H9 (cell line): Measurements from ENCODE around the gene ALG12. TPM values are rescaled to one million over a fixed set of nuclear protein-coding genes. Genes with fewer than 3 reads are reported as not detected.

Experiments used
- DNase-seq: peaks from one replicate; pipeline ENCODE4 v3.0.0-alpha.2; 2017
- H2AFZ ChIP-seq: one replicate; pipeline ENCODE4 v1.6.1; 2013; ENCODE audit warnings: mild to moderate bottlenecking, low read length, control low read depth, moderate library complexity
- H2AK5ac ChIP-seq: 2 replicates; pipeline ENCODE4 v1.6.1; 2013; ENCODE audit warnings: low read length, control low read depth, mixed read lengths; ENCODE audit not compliant: insufficient read length
- H2BK120ac ChIP-seq: one replicate; pipeline ENCODE4 v1.6.1; 2013; ENCODE audit warnings: low read depth, mild to moderate bottlenecking, low read length, control low read depth, inconsistent platforms; ENCODE audit not compliant: poor library complexity, severe bottlenecking
- H2BK12ac ChIP-seq: 2 replicates; pipeline ENCODE4 v1.6.1; 2013; ENCODE audit warnings: low read length, control low read depth, mixed read lengths, low read depth; ENCODE audit not compliant: insufficient read length
- H2BK15ac ChIP-seq: 2 replicates; pipeline ENCODE4 v1.6.1; 2013; ENCODE audit warnings: low read depth, low read length, control low read depth
- H2BK20ac ChIP-seq: one replicate; pipeline ENCODE4 v1.6.1; 2013; ENCODE audit warnings: low read depth, mild to moderate bottlenecking, low read length, control low read depth, inconsistent platforms; ENCODE audit not compliant: poor library complexity, severe bottlenecking
- H2BK5ac ChIP-seq: 2 replicates; pipeline ENCODE4 v1.6.1; 2013; ENCODE audit warnings: low read length, control low read depth, mixed read lengths; ENCODE audit not compliant: insufficient read length
- H3K14ac ChIP-seq: 2 replicates; pipeline ENCODE4 v1.6.1; 2013; ENCODE audit warnings: low read length, control low read depth; ENCODE audit not compliant: insufficient read depth
- H3K18ac ChIP-seq: 2 replicates; pipeline ENCODE4 v1.6.1; 2013; ENCODE audit warnings: low read depth, mild to moderate bottlenecking, mixed read lengths, low read length, control low read depth; ENCODE audit not compliant: insufficient read length
- H3K23ac ChIP-seq: 2 replicates; pipeline ENCODE4 v1.6.1; 2013; ENCODE audit warnings: low read length, control low read depth, mixed read lengths, low read depth; ENCODE audit not compliant: insufficient read length
- H3K23me2 ChIP-seq: 2 replicates; pipeline ENCODE4 v1.6.1; 2013; ENCODE audit warnings: low read depth, mild to moderate bottlenecking, mixed read lengths, low read length, control low read depth; ENCODE audit not compliant: insufficient read length, poor library complexity, severe bottlenecking
- H3K27ac ChIP-seq: 2 replicates; pipeline ENCODE4 v1.5.1; 2013; ENCODE audit warnings: low read length, control low read depth, mixed read lengths, low read depth; ENCODE audit not compliant: insufficient read length
- H3K27me3 ChIP-seq: 2 replicates; pipeline ENCODE4 v1.6.1; 2013; ENCODE audit warnings: low read length, control low read depth, inconsistent platforms; ENCODE audit not compliant: insufficient read depth
- H3K4ac ChIP-seq: 2 replicates; pipeline ENCODE4 v1.6.1; 2013; ENCODE audit warnings: low read depth, mild to moderate bottlenecking, control low read depth, inconsistent platforms, low read length, moderate library complexity
- H3K4me1 ChIP-seq: 2 replicates; pipeline ENCODE4 v1.6.1; 2013; ENCODE audit warnings: low read length, control low read depth, inconsistent platforms; ENCODE audit not compliant: insufficient read depth
- H3K4me2 ChIP-seq: 2 replicates; pipeline ENCODE4 v1.6.1; 2013; ENCODE audit warnings: low read length, control low read depth, mixed read lengths; ENCODE audit not compliant: insufficient read length, insufficient read depth
- H3K56ac ChIP-seq: 2 replicates; pipeline ENCODE4 v1.6.1; 2013; ENCODE audit warnings: low read depth, mild to moderate bottlenecking, mixed read lengths, low read length, control low read depth; ENCODE audit not compliant: insufficient read length
- H3K79me1 ChIP-seq: 2 replicates; pipeline ENCODE4 v1.6.1; 2013; ENCODE audit warnings: low read depth, mild to moderate bottlenecking, moderate library complexity, low read length, control low read depth, inconsistent platforms; ENCODE audit not compliant: insufficient read depth, poor library complexity, severe bottlenecking
- H3K79me2 ChIP-seq: 2 replicates; pipeline ENCODE4 v1.6.1; 2013; ENCODE audit warnings: low read length, control low read depth, inconsistent platforms; ENCODE audit not compliant: insufficient read depth
- H3K9ac ChIP-seq: 2 replicates; pipeline ENCODE4 v1.6.1; 2013; ENCODE audit warnings: low read length, control low read depth, mixed read lengths; ENCODE audit not compliant: insufficient read length; ENCODE audit errors: extremely low read depth
- H3K9me3 ChIP-seq: one replicate; pipeline ENCODE4 v1.6.1; 2013; ENCODE audit warnings: low read depth, low read length, inconsistent platforms; ENCODE audit not compliant: control insufficient read depth
- H3T11ph ChIP-seq: one replicate; pipeline ENCODE4 v1.6.1; 2013; ENCODE audit warnings: mild to moderate bottlenecking, low read length, control low read depth, inconsistent platforms
- H4K20me1 ChIP-seq: one replicate; pipeline ENCODE4 v1.6.1; 2013; ENCODE audit not compliant: control insufficient read depth, insufficient read length, insufficient read depth
- H4K5ac ChIP-seq: 2 replicates; pipeline ENCODE4 v1.6.1; 2013; ENCODE audit warnings: low read depth, mild to moderate bottlenecking, mixed read lengths, low read length, control low read depth; ENCODE audit not compliant: insufficient read length
- H4K8ac ChIP-seq: replicated peaks from 2 replicates; pipeline ENCODE4 v1.6.1; 2013; ENCODE audit warnings: low read length, control low read depth, mixed read lengths, low read depth; ENCODE audit not compliant: insufficient read length
- H4K91ac ChIP-seq: 2 replicates; pipeline ENCODE4 v1.6.1; 2013; ENCODE audit warnings: low read depth, mild to moderate bottlenecking, moderate library complexity, mixed read lengths, low read length, control low read depth; ENCODE audit not compliant: insufficient read length
- H3K27ac Mint-ChIP-seq, 3 experiments: 2 replicates in 2 of 3; 3 replicates in 1 of 3; pipeline ENCODE4 v1.8.0; 2020 to 2021; ENCODE audit warnings: mixed read lengths in 3 of 3, mild to moderate bottlenecking in 1 of 3, moderate library complexity in 1 of 3
- H3K27me3 Mint-ChIP-seq: 2 replicates; pipeline ENCODE4 v1.8.0; 2021; ENCODE audit warnings: low read depth, mild to moderate bottlenecking, moderate library complexity, mixed read lengths
- H3K36me3 Mint-ChIP-seq, 3 experiments: 2 replicates in 2 of 3; 3 replicates in 1 of 3; pipeline ENCODE4 v1.8.0; 2020 to 2021; ENCODE audit warnings: low read depth in 3 of 3, mixed read lengths in 3 of 3; ENCODE audit not compliant: insufficient read depth in 1 of 3
- H3K4me1 Mint-ChIP-seq, 2 experiments: 2 replicates each; pipeline ENCODE4 v1.8.0; 2020; ENCODE audit warnings: mixed read lengths in 2 of 2
- H3K4me3 Mint-ChIP-seq, 2 experiments: 2 replicates in 1 of 2; 3 replicates in 1 of 2; pipeline ENCODE4 v1.8.0; 2020 to 2021; ENCODE audit warnings: mild to moderate bottlenecking in 2 of 2, mixed read lengths in 2 of 2, moderate library complexity in 1 of 2
- H3K9me3 Mint-ChIP-seq, 2 experiments: 2 replicates in 1 of 2; 3 replicates in 1 of 2; pipeline ENCODE4 v1.8.0; 2020; ENCODE audit warnings: mild to moderate bottlenecking in 2 of 2, mixed read lengths in 2 of 2, moderate library complexity in 1 of 2
- WGBS: extraction: QIAGEN DNeasy Blood & Tissue Kit; methylation state at CpG from one replicate; pipeline ENCODE4 v1.1.7; 2013; ENCODE audit warnings: missing lambda C conversion rate, low lambda C conversion rate, mixed read lengths; ENCODE audit not compliant: insufficient read length; ENCODE audit errors: extremely low coverage; 5-methylcytosine and 5-hydroxymethylcytosine counted together
- total RNA-seq: library from RNA; stranded (reverse); gene quantifications from 2 replicates; pipeline ENCODE4 v1.2.1, GENCODE V29; 2021
- TF ChIP-seq, protein P1 (sequence below): fragments of 200-600 bp; sonication (generic); conservative IDR thresholded peaks from 3 replicates; pipeline ENCODE4 v1.8.0; 2021; ENCODE audit warnings: antibody characterized with exemption, mild to moderate bottlenecking

Gene ALG12
- total RNA-seq, 1 experiment from 2014 or later = 19.2 TPM

DNA sequence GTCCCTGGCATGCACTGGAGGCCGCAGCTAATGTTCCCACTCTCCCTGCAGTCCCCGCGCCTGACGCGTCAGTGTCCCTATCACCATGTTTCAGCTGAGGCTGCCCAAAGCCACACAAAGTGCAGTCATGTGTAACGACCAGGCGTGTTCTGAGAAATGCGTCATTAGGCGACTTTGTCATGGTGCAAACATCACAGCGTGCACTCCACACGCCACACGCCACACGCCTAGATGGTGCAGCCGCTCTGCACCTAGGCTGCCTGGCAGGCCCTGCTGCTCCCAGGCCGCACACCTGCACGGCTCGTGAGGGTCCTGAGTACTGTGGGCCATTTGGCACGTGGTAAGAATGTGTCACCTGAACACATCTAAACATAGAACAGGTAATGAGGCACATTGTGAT is 2.6 kb upstream of the ALG12 start:
- no peaks in the 10 kb centered on the region for H4K20me1 ChIP-seq
- no peak overlapping the region for H2BK12ac ChIP-seq
- no peak overlapping the region for H3T11ph ChIP-seq
- H3K23me2 ChIP-seq = peaks cover 9% of the 10 kb centered on the region
- no peak overlapping the region for H2AK5ac ChIP-seq
- no peak overlapping the region for H3K14ac ChIP-seq
- H3K56ac ChIP-seq = no peak overlapping the region
- H4K91ac ChIP-seq = no peak overlapping the region
- H3K27me3 Mint-ChIP-seq = peaks cover 2% of the 10 kb centered on the region; the same call in 1 of the 2 replicates
- no CpG with 5 or more reads among the region's 18 CpGs for WGBS
- no peaks in the 10 kb centered on the region for H3K79me1 ChIP-seq
- H3K4me1 ChIP-seq = no peaks in the 10 kb centered on the region
- H3K4me1 Mint-ChIP-seq = peaks cover 5 to 8% of the 10 kb centered on the region in 2 experiments; a peak in 3 of 4 replicates
- DNase-seq = no peak
- H3K4me3 Mint-ChIP-seq = peak overlapping the region in 1 of 2 experiments; percentile 64; a peak in 1 of 5 replicates
- TF ChIP-seq, protein P1, sequence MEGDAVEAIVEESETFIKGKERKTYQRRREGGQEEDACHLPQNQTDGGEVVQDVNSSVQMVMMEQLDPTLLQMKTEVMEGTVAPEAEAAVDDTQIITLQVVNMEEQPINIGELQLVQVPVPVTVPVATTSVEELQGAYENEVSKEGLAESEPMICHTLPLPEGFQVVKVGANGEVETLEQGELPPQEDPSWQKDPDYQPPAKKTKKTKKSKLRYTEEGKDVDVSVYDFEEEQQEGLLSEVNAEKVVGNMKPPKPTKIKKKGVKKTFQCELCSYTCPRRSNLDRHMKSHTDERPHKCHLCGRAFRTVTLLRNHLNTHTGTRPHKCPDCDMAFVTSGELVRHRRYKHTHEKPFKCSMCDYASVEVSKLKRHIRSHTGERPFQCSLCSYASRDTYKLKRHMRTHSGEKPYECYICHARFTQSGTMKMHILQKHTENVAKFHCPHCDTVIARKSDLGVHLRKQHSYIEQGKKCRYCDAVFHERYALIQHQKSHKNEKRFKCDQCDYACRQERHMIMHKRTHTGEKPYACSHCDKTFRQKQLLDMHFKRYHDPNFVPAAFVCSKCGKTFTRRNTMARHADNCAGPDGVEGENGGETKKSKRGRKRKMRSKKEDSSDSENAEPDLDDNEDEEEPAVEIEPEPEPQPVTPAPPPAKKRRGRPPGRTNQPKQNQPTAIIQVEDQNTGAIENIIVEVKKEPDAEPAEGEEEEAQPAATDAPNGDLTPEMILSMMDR = no peak
- no peak overlapping the region for H2BK15ac ChIP-seq
- H3K23ac ChIP-seq = no peak overlapping the region
- H2AFZ ChIP-seq = no peak overlapping the region
- peaks cover 0 to 24% (median 11%) of the 10 kb centered on the region in 3 experiments; a peak in 6 of 7 replicates for H3K36me3 Mint-ChIP-seq
- H3K27me3 ChIP-seq = no peaks in the 10 kb centered on the region
- H2BK120ac ChIP-seq = no peak overlapping the region
- no peak overlapping the region for H3K27ac ChIP-seq
- H3K9me3 Mint-ChIP-seq = no peaks in the 10 kb centered on the region
- no peak overlapping the region for H3K4me2 ChIP-seq
- no peak overlapping the region for H3K18ac ChIP-seq
- H3K79me2 ChIP-seq = no peaks in the 10 kb centered on the region; the same call in 1 of the 2 replicates
- H4K5ac ChIP-seq = no peak overlapping the region
- no peak overlapping the region for H2BK20ac ChIP-seq
- H3K27ac Mint-ChIP-seq = no peak overlapping the region; a peak in 1 of 7 replicates
- no peak overlapping the region for H3K4ac ChIP-seq
- H3K9ac ChIP-seq = no peak overlapping the region
- H2BK5ac ChIP-seq = no peak overlapping the region
- H3K9me3 ChIP-seq = no peaks in the 10 kb centered on the region
- H4K8ac ChIP-seq = no peak overlapping the region
